Measurements from ENCODE around the gene PDS5B. TPM values are rescaled to one million over a fixed set of nuclear protein-coding genes. Genes with fewer than 3 reads are reported as not detected.

The PDS5B gene
- total and polyA plus RNA-seq, 2 donors (not counting 1 experiment from before 2014, with no cell fraction given) = 6.6 to 62.9 TPM

DNA sequence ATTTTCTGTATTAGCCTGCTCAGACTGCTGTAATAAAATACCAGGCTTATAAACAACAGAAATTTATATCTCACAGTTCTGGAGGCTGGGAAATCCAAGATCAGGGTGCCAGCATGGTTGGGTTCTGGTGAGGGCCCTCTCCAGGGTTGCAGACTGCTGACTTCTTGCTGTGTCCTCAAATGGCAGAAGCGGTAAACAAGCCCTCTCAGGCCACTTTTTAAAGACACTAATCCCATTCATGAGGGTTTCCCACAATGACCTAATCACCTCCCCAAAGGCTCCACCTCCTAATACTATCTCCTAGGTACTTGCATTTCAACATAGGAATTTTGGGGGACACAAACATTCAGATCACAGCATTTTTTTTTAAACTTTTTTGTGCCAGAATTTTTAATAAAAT lies 159.3 kb downstream of the PDS5B start:
- Mint-ChIP-seq H3K27me3 (no peaks in the 10 kb centered on the region), H3K9me3 (ENCODE audit: insufficient read depth) (no peaks in the 10 kb centered on the region), H3K4me1 (no peaks in the 10 kb centered on the region), H3K27ac (no peak overlapping the region), H3K4me3 (no peak overlapping the region)
- Histone ChIP-seq H3K27ac (ENCODE audit: low read length in 2 of 2) (no peak overlapping the region), H3K9me3 (ENCODE audit: control extremely low read depth in 1 of 3, control insufficient read depth in 2 of 3, insufficient read depth in 1 of 3, low read length in 2 of 3) (no peaks in the 10 kb centered on the region), H3K4me3 (ENCODE audit: control extremely low read depth in 1 of 5, extremely low read depth in 1 of 5, insufficient read depth in 1 of 5, low read depth in 2 of 5, low read length in 4 of 5) (no peak overlapping the region), H3K9ac (ENCODE audit: low read length) (no peak overlapping the region), H3K4me2 (replicated peaks; ENCODE audit: low read depth, low read length, poor library complexity, severe bottlenecking) (no peak overlapping the region), H2AFZ (ENCODE audit: insufficient read depth, low read depth, low read length, poor library complexity, severe bottlenecking) (no peak overlapping the region), H3K4me1 (ENCODE audit: control insufficient read depth in 2 of 2, insufficient read depth in 2 of 2, low read length in 2 of 2) (no peaks in the 10 kb centered on the region), H3K79me2 (ENCODE audit: control insufficient read depth, insufficient read depth, low read length) (no peaks in the 10 kb centered on the region), H4K20me1 (ENCODE audit: control insufficient read depth, insufficient read depth, low read length, poor library complexity, severe bottlenecking) (no peaks in the 10 kb centered on the region), H3K27me3 (replicated peaks in 1 of 4; ENCODE audit: control extremely low read depth in 1 of 4, control insufficient read depth in 3 of 4, insufficient read depth in 4 of 4, low read length in 3 of 4) (no peaks in the 10 kb centered on the region), H3K36me3 (replicated peaks in 1 of 2; ENCODE audit: control extremely low read depth in 1 of 2, control insufficient read depth in 1 of 2, extremely low read depth in 1 of 2, insufficient read depth in 2 of 2, low read length in 1 of 2) (peaks cover 14 to 30% of the 10 kb centered on the region in 2 experiments)
- CTCF ChIA-PET = no interaction called here
- no peak for TF ChIP-seq EZH2 (IDR thresholded peaks at IDR 0.05; ENCODE audit: borderline replicate concordance, insufficient read depth, low read depth, low read length, poor library complexity, severe bottlenecking)
- DNase-seq (no peak), ATAC-seq (ENCODE audit: low read depth) (no peak)
- POLR2A ChIA-PET = no interaction called here
- intact Hi-C loops (cut with micrococcal nuclease) = no loop called here
- 100% methylated on average over 1 of the region's 1 CpG for WGBS (ENCODE audit: insufficient coverage)

DNA sequence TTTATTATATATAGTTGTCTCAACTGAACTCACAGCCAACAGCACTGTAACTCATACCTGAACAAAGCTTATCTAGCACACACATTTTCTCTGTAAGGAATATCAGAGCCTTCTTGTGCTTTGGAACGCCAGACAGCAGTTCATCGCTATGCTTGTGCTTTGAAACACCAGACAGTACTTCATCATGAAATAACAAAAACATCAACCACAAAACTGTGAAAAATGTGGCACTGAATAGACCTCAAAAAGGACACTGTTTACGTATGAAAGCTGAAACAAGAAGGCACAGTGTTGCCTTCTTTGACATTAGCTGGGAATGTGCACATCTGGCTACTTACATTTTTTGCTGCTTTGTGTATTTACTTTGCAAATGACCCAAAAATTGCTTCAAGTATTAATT lies 160.2 kb downstream of the PDS5B start:
- Histone ChIP-seq H3K9ac (ENCODE audit: low read length) (no peak overlapping the region), H3K4me3 (ENCODE audit: control extremely low read depth in 1 of 5, extremely low read depth in 1 of 5, insufficient read depth in 1 of 5, low read depth in 2 of 5, low read length in 4 of 5) (no peak overlapping the region), H3K4me2 (replicated peaks; ENCODE audit: low read depth, low read length, poor library complexity, severe bottlenecking) (no peak overlapping the region), H3K9me3 (ENCODE audit: control extremely low read depth in 1 of 3, control insufficient read depth in 2 of 3, insufficient read depth in 1 of 3, low read length in 2 of 3) (no peaks in the 10 kb centered on the region), H4K20me1 (ENCODE audit: control insufficient read depth, insufficient read depth, low read length, poor library complexity, severe bottlenecking) (no peaks in the 10 kb centered on the region), H2AFZ (ENCODE audit: insufficient read depth, low read depth, low read length, poor library complexity, severe bottlenecking) (no peak overlapping the region), H3K79me2 (ENCODE audit: control insufficient read depth, insufficient read depth, low read length) (no peaks in the 10 kb centered on the region), H3K36me3 (replicated peaks in 1 of 2; ENCODE audit: control extremely low read depth in 1 of 2, control insufficient read depth in 1 of 2, extremely low read depth in 1 of 2, insufficient read depth in 2 of 2, low read length in 1 of 2) (peaks cover 14 to 31% of the 10 kb centered on the region in 2 experiments), H3K27me3 (replicated peaks in 1 of 4; ENCODE audit: control extremely low read depth in 1 of 4, control insufficient read depth in 3 of 4, insufficient read depth in 4 of 4, low read length in 3 of 4) (no peaks in the 10 kb centered on the region), H3K27ac (ENCODE audit: low read length in 2 of 2) (no peak overlapping the region), H3K4me1 (ENCODE audit: control insufficient read depth in 2 of 2, insufficient read depth in 2 of 2, low read length in 2 of 2) (peaks cover 0 to 4% of the 10 kb centered on the region in 2 donors)
- POLR2A ChIA-PET = no interaction called here
- no peak for TF ChIP-seq EZH2 (IDR thresholded peaks at IDR 0.05; ENCODE audit: borderline replicate concordance, insufficient read depth, low read depth, low read length, poor library complexity, severe bottlenecking)
- TF ChIP-seq, protein P1, sequence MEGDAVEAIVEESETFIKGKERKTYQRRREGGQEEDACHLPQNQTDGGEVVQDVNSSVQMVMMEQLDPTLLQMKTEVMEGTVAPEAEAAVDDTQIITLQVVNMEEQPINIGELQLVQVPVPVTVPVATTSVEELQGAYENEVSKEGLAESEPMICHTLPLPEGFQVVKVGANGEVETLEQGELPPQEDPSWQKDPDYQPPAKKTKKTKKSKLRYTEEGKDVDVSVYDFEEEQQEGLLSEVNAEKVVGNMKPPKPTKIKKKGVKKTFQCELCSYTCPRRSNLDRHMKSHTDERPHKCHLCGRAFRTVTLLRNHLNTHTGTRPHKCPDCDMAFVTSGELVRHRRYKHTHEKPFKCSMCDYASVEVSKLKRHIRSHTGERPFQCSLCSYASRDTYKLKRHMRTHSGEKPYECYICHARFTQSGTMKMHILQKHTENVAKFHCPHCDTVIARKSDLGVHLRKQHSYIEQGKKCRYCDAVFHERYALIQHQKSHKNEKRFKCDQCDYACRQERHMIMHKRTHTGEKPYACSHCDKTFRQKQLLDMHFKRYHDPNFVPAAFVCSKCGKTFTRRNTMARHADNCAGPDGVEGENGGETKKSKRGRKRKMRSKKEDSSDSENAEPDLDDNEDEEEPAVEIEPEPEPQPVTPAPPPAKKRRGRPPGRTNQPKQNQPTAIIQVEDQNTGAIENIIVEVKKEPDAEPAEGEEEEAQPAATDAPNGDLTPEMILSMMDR (IDR thresholded peaks at IDR 0.05) = no peak
- CTCF ChIA-PET = no interaction called here
- no peak for DNase-seq
- H3K9me3 Mint-ChIP-seq (ENCODE audit: insufficient read depth) = no peaks in the 10 kb centered on the region
- 100% methylated on average over 3 of the region's 3 CpGs for WGBS (ENCODE audit: insufficient coverage)
- peaks cover 7% of the 10 kb centered on the region for H3K4me1 Mint-ChIP-seq
- no peak overlapping the region for H3K4me3 Mint-ChIP-seq
- no peaks in the 10 kb centered on the region for H3K27me3 Mint-ChIP-seq
- intact Hi-C loops (cut with micrococcal nuclease) = no loop called here
- H3K27ac Mint-ChIP-seq = no peak overlapping the region
- ATAC-seq (ENCODE audit: low read depth) = no peak

All from B cell (primary cell).